HL-60 (cell line): ENCODE results near the gene BMPER.
"Not testable (repeated sequence)": the region's sequence is repeated elsewhere in the genome, so short reads cannot be mapped to it uniquely, and the experiment has no call there.

Experiments used
- DNase-seq, 2 experiments: peaks; one replicate each; pipeline ENCODE4 v3.0.0-alpha.2; 2010 to 2020; ENCODE audit warnings: low read depth in 1 of 2, low spot score in 1 of 2
- H3K27ac ChIP-seq: fragments of 250-450 bp; sonication (Bioruptor Pico); replicated peaks from 2 replicates; pipeline ENCODE4 v1.5.1; 2020; ENCODE audit warnings: mild to moderate bottlenecking, moderate library complexity
- H3K27me3 ChIP-seq: fragments of 250-450 bp; sonication (Bioruptor Pico); 2 replicates; pipeline ENCODE4 v1.5.1; 2021; ENCODE audit warnings: mild to moderate bottlenecking, moderate library complexity; ENCODE audit not compliant: insufficient read depth, poor library complexity, severe bottlenecking
- H3K4me3 ChIP-seq: replicated peaks from 2 replicates; pipeline ENCODE4 v1.5.1; 2011; ENCODE audit warnings: mild to moderate bottlenecking, control low read depth, low read length; ENCODE audit not compliant: insufficient read depth
- GABPA ChIP-seq: IDR thresholded peaks from 2 replicates; pipeline ENCODE4 v1.6.1; 2012; ENCODE audit warnings: low read depth
- POLR2AphosphoS5 ChIP-seq: IDR thresholded peaks from 2 replicates; pipeline ENCODE4 v1.6.1; 2012; ENCODE audit warnings: low read depth
- SPI1 ChIP-seq: IDR thresholded peaks from 2 replicates; pipeline ENCODE4 v1.6.1; 2012; ENCODE audit warnings: low read depth, mild to moderate bottlenecking, borderline replicate concordance
- TF ChIP-seq, protein P1 (sequence below): IDR thresholded peaks from one replicate; pipeline ENCODE4 v1.5.1; 2011; ENCODE audit warnings: low read length, control low read depth, inconsistent platforms; ENCODE audit not compliant: insufficient read depth
- TF ChIP-seq, protein P2 (sequence below): IDR thresholded peaks from 2 replicates; pipeline ENCODE4 v1.6.1; 2012; ENCODE audit warnings: low read depth; ENCODE audit not compliant: insufficient replicate concordance

Gene BMPER

GRCh38 chr7:34165927-34166550 lies 260.7 kb downstream of the BMPER start:
- TF ChIP-seq, protein P1, sequence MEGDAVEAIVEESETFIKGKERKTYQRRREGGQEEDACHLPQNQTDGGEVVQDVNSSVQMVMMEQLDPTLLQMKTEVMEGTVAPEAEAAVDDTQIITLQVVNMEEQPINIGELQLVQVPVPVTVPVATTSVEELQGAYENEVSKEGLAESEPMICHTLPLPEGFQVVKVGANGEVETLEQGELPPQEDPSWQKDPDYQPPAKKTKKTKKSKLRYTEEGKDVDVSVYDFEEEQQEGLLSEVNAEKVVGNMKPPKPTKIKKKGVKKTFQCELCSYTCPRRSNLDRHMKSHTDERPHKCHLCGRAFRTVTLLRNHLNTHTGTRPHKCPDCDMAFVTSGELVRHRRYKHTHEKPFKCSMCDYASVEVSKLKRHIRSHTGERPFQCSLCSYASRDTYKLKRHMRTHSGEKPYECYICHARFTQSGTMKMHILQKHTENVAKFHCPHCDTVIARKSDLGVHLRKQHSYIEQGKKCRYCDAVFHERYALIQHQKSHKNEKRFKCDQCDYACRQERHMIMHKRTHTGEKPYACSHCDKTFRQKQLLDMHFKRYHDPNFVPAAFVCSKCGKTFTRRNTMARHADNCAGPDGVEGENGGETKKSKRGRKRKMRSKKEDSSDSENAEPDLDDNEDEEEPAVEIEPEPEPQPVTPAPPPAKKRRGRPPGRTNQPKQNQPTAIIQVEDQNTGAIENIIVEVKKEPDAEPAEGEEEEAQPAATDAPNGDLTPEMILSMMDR: peak; percentile 30
- no peak for TF ChIP-seq GABPA
- no peaks in the 10 kb centered on the region for H3K27me3 ChIP-seq
- no peak overlapping the region for H3K27ac ChIP-seq
- no peak overlapping the region for H3K4me3 ChIP-seq
- DNase-seq: no peak

GRCh38 chr7:34168013-34168412 lies 262.7 kb downstream of the BMPER start:
- Histone ChIP-seq H3K27ac (no peak overlapping the region), H3K4me3 (no peak overlapping the region), H3K27me3 (no peaks in the 10 kb centered on the region)
- TF ChIP-seq, protein P1: no peak
- TF ChIP-seq SPI1: no peak
- TF ChIP-seq, protein P2, sequence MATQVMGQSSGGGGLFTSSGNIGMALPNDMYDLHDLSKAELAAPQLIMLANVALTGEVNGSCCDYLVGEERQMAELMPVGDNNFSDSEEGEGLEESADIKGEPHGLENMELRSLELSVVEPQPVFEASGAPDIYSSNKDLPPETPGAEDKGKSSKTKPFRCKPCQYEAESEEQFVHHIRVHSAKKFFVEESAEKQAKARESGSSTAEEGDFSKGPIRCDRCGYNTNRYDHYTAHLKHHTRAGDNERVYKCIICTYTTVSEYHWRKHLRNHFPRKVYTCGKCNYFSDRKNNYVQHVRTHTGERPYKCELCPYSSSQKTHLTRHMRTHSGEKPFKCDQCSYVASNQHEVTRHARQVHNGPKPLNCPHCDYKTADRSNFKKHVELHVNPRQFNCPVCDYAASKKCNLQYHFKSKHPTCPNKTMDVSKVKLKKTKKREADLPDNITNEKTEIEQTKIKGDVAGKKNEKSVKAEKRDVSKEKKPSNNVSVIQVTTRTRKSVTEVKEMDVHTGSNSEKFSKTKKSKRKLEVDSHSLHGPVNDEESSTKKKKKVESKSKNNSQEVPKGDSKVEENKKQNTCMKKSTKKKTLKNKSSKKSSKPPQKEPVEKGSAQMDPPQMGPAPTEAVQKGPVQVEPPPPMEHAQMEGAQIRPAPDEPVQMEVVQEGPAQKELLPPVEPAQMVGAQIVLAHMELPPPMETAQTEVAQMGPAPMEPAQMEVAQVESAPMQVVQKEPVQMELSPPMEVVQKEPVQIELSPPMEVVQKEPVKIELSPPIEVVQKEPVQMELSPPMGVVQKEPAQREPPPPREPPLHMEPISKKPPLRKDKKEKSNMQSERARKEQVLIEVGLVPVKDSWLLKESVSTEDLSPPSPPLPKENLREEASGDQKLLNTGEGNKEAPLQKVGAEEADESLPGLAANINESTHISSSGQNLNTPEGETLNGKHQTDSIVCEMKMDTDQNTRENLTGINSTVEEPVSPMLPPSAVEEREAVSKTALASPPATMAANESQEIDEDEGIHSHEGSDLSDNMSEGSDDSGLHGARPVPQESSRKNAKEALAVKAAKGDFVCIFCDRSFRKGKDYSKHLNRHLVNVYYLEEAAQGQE: no peak
- no peak for DNase-seq

- H3K4me3 ChIP-seq, DNase-seq, H3K27me3 ChIP-seq, H3K27ac ChIP-seq: not testable (repeated sequence)
Observed at GRCh38 chr7:34174688-34175616, 269.6 kb downstream of the BMPER start.

DNA sequence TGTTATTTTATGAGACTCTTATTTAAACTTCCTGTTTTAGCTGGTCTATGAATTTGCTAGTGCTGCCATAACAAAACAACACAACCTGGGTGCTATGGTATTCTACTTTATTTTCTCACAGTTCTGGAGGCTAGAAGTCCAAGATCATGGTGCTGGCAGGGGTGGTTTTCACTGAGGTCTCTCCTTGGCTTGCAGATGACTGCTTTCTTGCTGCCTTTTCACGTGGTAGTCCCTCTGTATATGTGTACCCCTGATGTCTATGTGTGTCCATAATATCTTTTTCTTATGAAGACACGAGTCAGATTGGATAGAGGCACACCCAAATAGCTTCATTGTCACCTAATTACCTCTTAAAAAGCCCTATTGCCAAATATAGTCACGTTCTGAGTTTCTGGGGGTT lies 270.5 kb downstream of the BMPER start:
- TF ChIP-seq SPI1 (no peak), POLR2AphosphoS5 (no peak), GABPA (no peak)
- TF ChIP-seq, protein P1: no peak
- TF ChIP-seq, protein P2: no peak
- no peaks in the 10 kb centered on the region for H3K27me3 ChIP-seq
- no peak overlapping the region for H3K4me3 ChIP-seq
- DNase-seq: no peak
- no peak overlapping the region for H3K27ac ChIP-seq
